H1 (cell line): ENCODE measurements around the gene SLC22A23. TPM values are rescaled to one million over a fixed set of nuclear protein-coding genes. Genes with fewer than 3 reads are reported as not detected.

ENCODE experiments used
- CTCF ChIA-PET: fragments of 300-600 bp; sonication (Branson Sonifier 250); formaldehyde crosslinking; loops from one replicate; lab custom pipeline; 2021; ENCODE audit not compliant: partially characterized antibody; lab: Charles Lee
- POLR2A ChIA-PET: fragments of 300-600 bp; sonication (Branson Sonifier 250); formaldehyde crosslinking; loops from one replicate; lab custom pipeline; 2021; ENCODE audit warnings: inconsistent platforms; ENCODE audit not compliant: partially characterized antibody; lab: Charles Lee
- DNase-seq, 2 experiments: peaks; one replicate each; pipeline versions ENCODE4 v3.0.0 to v3.0.0-alpha.2; 2010 to 2022; ENCODE audit warnings: low spot score in 2 of 2, low read depth in 1 of 2, mixed read lengths in 1 of 2
- FAIRE-seq: peaks from 2 replicates; lab custom pipeline; 2011; peaks lifted over from hg19 to GRCh38; lab: Jason Lieb, UNC
- H2AFZ ChIP-seq: 2 replicates; pipeline ENCODE4 v1.8.1; 2012; ENCODE audit warnings: low read length, inconsistent platforms
- H2AK5ac ChIP-seq: 2 replicates; pipeline ENCODE4 v1.6.1; 2013; ENCODE audit warnings: low read depth, low read length
- H2BK120ac ChIP-seq: replicated peaks from 2 replicates; pipeline ENCODE3; 2013; ENCODE audit warnings: low read depth, low read length, inconsistent platforms
- H2BK12ac ChIP-seq: 2 replicates; pipeline ENCODE4 v1.6.1; 2013; ENCODE audit warnings: low read depth, low read length
- H2BK15ac ChIP-seq: 2 replicates; pipeline ENCODE4 v1.6.1; 2013; ENCODE audit warnings: low read length
- H2BK20ac ChIP-seq: 2 replicates; pipeline ENCODE4 v1.6.1; 2013; ENCODE audit warnings: low read length
- H2BK5ac ChIP-seq: 2 replicates; pipeline ENCODE4 v1.6.1; 2013; ENCODE audit warnings: low read depth, low read length
- H3K14ac ChIP-seq: 2 replicates; pipeline ENCODE4 v1.6.1; 2013; ENCODE audit warnings: inconsistent platforms; ENCODE audit not compliant: insufficient read length
- H3K18ac ChIP-seq: 2 replicates; pipeline ENCODE4 v1.6.1; 2013; ENCODE audit warnings: low read length; ENCODE audit errors: extremely low read depth
- H3K23ac ChIP-seq: 2 replicates; pipeline ENCODE4 v1.6.1; 2013; ENCODE audit warnings: inconsistent platforms; ENCODE audit not compliant: insufficient read length
- H3K23me2 ChIP-seq: 2 replicates; pipeline ENCODE4 v1.6.1; 2013; ENCODE audit warnings: low read depth, low read length
- H3K27ac ChIP-seq: 2 replicates; pipeline ENCODE4 v1.6.1; 2011; ENCODE audit warnings: low read depth, low read length, inconsistent platforms
- H3K27me3 ChIP-seq, 4 experiments: replicated peaks in 1 of 4; 1 replicate in 1 of 4; 2 replicates in 3 of 4; pipeline versions ENCODE4 v1.6.1 to v1.8.1; 2011 to 2013; ENCODE audit warnings: low read length in 3 of 4, mild to moderate bottlenecking in 3 of 4, inconsistent platforms in 2 of 4, mixed read lengths in 2 of 4, moderate library complexity in 1 of 4; ENCODE audit not compliant: control insufficient read depth in 3 of 4, insufficient read depth in 3 of 4; ENCODE audit errors: extremely low read depth in 1 of 4
- H3K36me3 ChIP-seq, 4 experiments: 2 replicates each; pipeline versions ENCODE4 v1.6.1 to v1.8.1; 2011 to 2013; ENCODE audit warnings: mild to moderate bottlenecking in 4 of 4, low read length in 3 of 4, moderate library complexity in 2 of 4, control low read depth in 1 of 4, inconsistent platforms in 1 of 4; ENCODE audit not compliant: insufficient read depth in 4 of 4, control insufficient read depth in 2 of 4
- H3K4ac ChIP-seq: replicated peaks from 2 replicates; pipeline ENCODE3; 2013; ENCODE audit warnings: low read length, low read depth, mixed read lengths, inconsistent platforms; ENCODE audit not compliant: insufficient read length
- H3K4me1 ChIP-seq, 4 experiments: replicated peaks in 1 of 4; 1 replicate in 1 of 4; 2 replicates in 3 of 4; pipeline versions ENCODE4 v1.6.1 to v1.8.1; 2011 to 2013; ENCODE audit warnings: low read length in 3 of 4, inconsistent platforms in 2 of 4, mixed read lengths in 1 of 4; ENCODE audit not compliant: insufficient read depth in 4 of 4, control insufficient read depth in 3 of 4
- H3K4me2 ChIP-seq, 2 experiments: 2 replicates each; pipeline versions ENCODE4 v1.6.1 to v1.8.1; 2011 to 2013; ENCODE audit warnings: low read depth in 2 of 2, low read length in 2 of 2, control low read depth in 1 of 2, inconsistent platforms in 1 of 2, mild to moderate bottlenecking in 1 of 2; ENCODE audit not compliant: insufficient read depth in 1 of 2
- H3K4me3 ChIP-seq, 4 experiments: fragments of 200-600, 300-600 bp in 1 of 4; sonication (generic), shearing (Covaris generic), sonication (Bioruptor Twin) in 1 of 4; 2 replicates each; pipeline versions ENCODE4 v1.5.1 to v1.8.1; 2011 to 2016; ENCODE audit warnings: low read length in 4 of 4, low read depth in 3 of 4, control low read depth in 2 of 4, inconsistent platforms in 2 of 4, mild to moderate bottlenecking in 2 of 4, mixed read lengths in 1 of 4, moderate library complexity in 1 of 4; ENCODE audit not compliant: insufficient read depth in 2 of 4; ENCODE audit errors: extremely low read depth in 1 of 4
- H3K56ac ChIP-seq: replicated peaks from 2 replicates; pipeline ENCODE3; 2013; ENCODE audit warnings: low read depth, mild to moderate bottlenecking, mixed read lengths, low read length, inconsistent platforms; ENCODE audit not compliant: insufficient read length
- H3K79me1 ChIP-seq: 2 replicates; pipeline ENCODE4 v1.6.1; 2013; ENCODE audit warnings: low read depth, low read length, control low read depth
- H3K79me2 ChIP-seq, 2 experiments: 2 replicates each; pipeline versions ENCODE4 v1.6.1 to v1.8.1; 2012 to 2013; ENCODE audit warnings: low read length in 2 of 2, mild to moderate bottlenecking in 2 of 2, inconsistent platforms in 1 of 2; ENCODE audit not compliant: insufficient read depth in 2 of 2, control insufficient read depth in 1 of 2
- H3K9ac ChIP-seq, 4 experiments: replicated peaks in 1 of 4; 1 replicate in 1 of 4; 2 replicates in 3 of 4; pipeline versions ENCODE4 v1.6.1 to v1.8.1; 2011 to 2013; ENCODE audit warnings: low read depth in 3 of 4, low read length in 3 of 4, control low read depth in 2 of 4, mild to moderate bottlenecking in 2 of 4, moderate library complexity in 2 of 4, inconsistent platforms in 1 of 4; ENCODE audit errors: extremely low read depth in 1 of 4
- H3K9me3 ChIP-seq, 2 experiments: 2 replicates each; pipeline versions ENCODE4 v1.6.1 to v1.8.1; 2012 to 2013; ENCODE audit warnings: mild to moderate bottlenecking in 2 of 2, moderate library complexity in 2 of 2, control low read depth in 1 of 2, inconsistent platforms in 1 of 2, low read depth in 1 of 2, low read length in 1 of 2, mixed read lengths in 1 of 2; ENCODE audit not compliant: insufficient read depth in 2 of 2
- H4K20me1 ChIP-seq, 2 experiments: replicated peaks in 1 of 2; 2 replicates each; pipeline versions ENCODE3 to v1.8.1; 2011 to 2013; ENCODE audit warnings: inconsistent platforms in 2 of 2, low read length in 2 of 2, mild to moderate bottlenecking in 1 of 2; ENCODE audit not compliant: insufficient read depth in 2 of 2, control insufficient read depth in 1 of 2
- H4K5ac ChIP-seq: 2 replicates; pipeline ENCODE4 v1.6.1; 2013; ENCODE audit warnings: low read length, low read depth, mixed read lengths, inconsistent platforms; ENCODE audit not compliant: insufficient read length
- H4K8ac ChIP-seq: 2 replicates; pipeline ENCODE4 v1.8.0; 2013; ENCODE audit warnings: mild to moderate bottlenecking, moderate library complexity, low read length, inconsistent platforms; ENCODE audit not compliant: insufficient read depth; ENCODE audit errors: extremely low read depth
- H4K91ac ChIP-seq: replicated peaks from 2 replicates; pipeline ENCODE3; 2013; ENCODE audit warnings: low read length, mixed read lengths, inconsistent platforms; ENCODE audit not compliant: insufficient read length
- E2F6 ChIP-seq: IDR thresholded peaks from 2 replicates; pipeline ENCODE4 v1.6.1; 2012; ENCODE audit warnings: inconsistent platforms
- FOSL1 ChIP-seq: IDR thresholded peaks from 2 replicates; pipeline ENCODE4 v1.6.1; 2011; ENCODE audit warnings: mild to moderate bottlenecking, low read depth, low read length, moderate library complexity; ENCODE audit not compliant: insufficient read depth
- KDM5A ChIP-seq: fragments of 200-600 bp; IDR thresholded peaks from 2 replicates; pipeline ENCODE4 v1.7.1; 2012; ENCODE audit warnings: mild to moderate bottlenecking, low read length, inconsistent platforms, mixed read lengths
- MAX ChIP-seq: IDR thresholded peaks from 2 replicates; pipeline ENCODE4 v1.6.1; 2012; ENCODE audit warnings: inconsistent platforms
- POLR2A ChIP-seq, 2 experiments: IDR thresholded peaks; 1 replicate in 1 of 2; 2 replicates in 1 of 2; pipeline ENCODE4 v1.6.1; 2011; ENCODE audit warnings: low read depth in 2 of 2, low read length in 2 of 2, mild to moderate bottlenecking in 2 of 2; ENCODE audit errors: control extremely low read depth in 1 of 2
- RBBP5 ChIP-seq: IDR thresholded peaks from 2 replicates; pipeline ENCODE4 v1.7.1; 2012; ENCODE audit warnings: low read depth, mild to moderate bottlenecking, inconsistent platforms, low read length, moderate library complexity, borderline replicate concordance
- RXRA ChIP-seq: IDR thresholded peaks from 2 replicates; pipeline ENCODE4 v1.6.1; 2011; ENCODE audit warnings: low read depth, mild to moderate bottlenecking, low read length, moderate library complexity; ENCODE audit not compliant: insufficient read depth
- SAP30 ChIP-seq: fragments of 300-600 bp; sonication (generic); IDR thresholded peaks from 2 replicates; pipeline ENCODE4 v1.7.1; 2012; ENCODE audit warnings: low read length, moderate library complexity, mild to moderate bottlenecking, inconsistent platforms; ENCODE audit not compliant: insufficient read depth, insufficient replicate concordance
- SIRT6 ChIP-seq: IDR thresholded peaks from one replicate; pipeline ENCODE4 v1.7.1; 2012; ENCODE audit warnings: low read length, inconsistent platforms
- SIX5 ChIP-seq: IDR thresholded peaks from 2 replicates; pipeline ENCODE4 v1.6.1; 2011; ENCODE audit warnings: mild to moderate bottlenecking, low read depth, low read length
- TAF7 ChIP-seq: optimal IDR thresholded peaks from 2 replicates; pipeline ENCODE3; 2011; ENCODE audit warnings: low read depth, mild to moderate bottlenecking, inconsistent platforms, low read length, moderate library complexity, borderline replicate concordance
- TCF12 ChIP-seq: IDR thresholded peaks from 2 replicates; pipeline ENCODE4 v1.6.1; 2011; ENCODE audit warnings: low read depth, mild to moderate bottlenecking, low read length
- WGBS, 2 experiments: shearing (Covaris generic) in 1 of 2; methylation state at CpG; one replicate each; pipeline versions ENCODE4 v1.1.6 to v1.1.7; 2013 to 2015; ENCODE audit warnings: low lambda C conversion rate in 2 of 2, mixed read lengths in 2 of 2, inconsistent platforms in 1 of 2, low coverage in 1 of 2, missing lambda C conversion rate in 1 of 2; ENCODE audit not compliant: insufficient replicate concordance in 2 of 2, insufficient coverage in 1 of 2, insufficient read length in 1 of 2; ENCODE audit errors: extremely low coverage in 1 of 2, missing lambda C conversion rate in 1 of 2; 5-methylcytosine and 5-hydroxymethylcytosine counted together
- polyA plus RNA-seq, 7 experiments: library from polyadenylated mRNA; depleted of rRNA in 3 of 7; stranded (reverse) in 5 of 7; unstranded in 2 of 7; fragments of >200 nt in 5 of 7; fragments of 200-250 nt in 2 of 7; gene quantifications; 1 replicate in 5 of 7; 2 replicates in 1 of 7; 4 replicates in 1 of 7; pipeline versions ENCODE4 v1.2.1 to v1.2.3, GENCODE V29; 2011 to 2013; ENCODE audit warnings: missing spikeins in 2 of 7, mixed read lengths in 2 of 7
- total RNA-seq: library from RNA; stranded (reverse); fragmentation: NEBNext Ultra II Directional; extraction: Animal tissue kit (Norgen Biotek cat#: 25700); gene quantifications from 2 replicates; pipeline ENCODE4 v1.2.1, GENCODE V29; 2021

The SLC22A23 gene
- total and polyA plus RNA-seq, 2 of the 8 experiments (the other 6 are each of a cell fraction or from before 2014, with no cell fraction given) = 9.9 to 38.4 TPM

- Histone ChIP-seq H3K79me2 (peaks cover 9 to 84% of the 10 kb centered on the region in 2 experiments), H2BK15ac (no peak overlapping the region), H3K9me3 (peaks cover 0 to 3% of the 10 kb centered on the region in 2 experiments; a peak in 2 of 4 replicates), H3K23me2 (no peaks in the 10 kb centered on the region), H3K18ac (no peak overlapping the region), H4K20me1 (no peaks in the 10 kb centered on the region), H3K79me1 (peaks cover 4% of the 10 kb centered on the region; the same call in 1 of the 2 replicates), H3K56ac (no peak overlapping the region), H3K27ac (no peak overlapping the region; the same call in 1 of the 2 replicates), H3K23ac (no peak overlapping the region), H3K4me1 (peaks cover 2 to 10% (median 8%) of the 10 kb centered on the region in 4 experiments; a peak in 6 of 7 replicates), H2BK5ac (no peak overlapping the region), H4K8ac (no peak overlapping the region), H3K9ac (no peak overlapping the region), H2BK12ac (no peak overlapping the region), H4K91ac (no peak overlapping the region), H3K14ac (no peak overlapping the region), H4K5ac (no peak overlapping the region), H2BK120ac (no peak overlapping the region), H3K4me3 (no peak overlapping the region), H3K36me3 (no peaks in the 10 kb centered on the region), H3K4me2 (no peak overlapping the region), H3K27me3 (no peaks in the 10 kb centered on the region), H2AK5ac (no peak overlapping the region), H3K4ac (no peak overlapping the region), H2AFZ (no peak overlapping the region), H2BK20ac (no peak overlapping the region)
- ChIA-PET CTCF (interaction anchor here (0.8 to 4.2 kb wide), 11 partner anchors 10 to 103 kb away, joined by 3 to 31 read pairs (median 3); no protein-coding TSS in a partner anchor), POLR2A (no interaction called here)
- FAIRE-seq = no peak
- DNase-seq = no peak
- 89% methylated on average over 8 of the region's 8 CpGs; no CpG with 5 or more reads in 1 of the 2 experiments for WGBS, 2 experiments
- TF ChIP-seq E2F6 (no peak), TAF7 (no peak), POLR2A (IDR thresholded peaks at IDR 0.05; ENCODE audit: control extremely low read depth in 1 of 2, low read depth in 2 of 2, low read length in 2 of 2) (no peak), SAP30 (no peak), RBBP5 (no peak), SIRT6 (no peak), TCF12 (no peak), SIX5 (no peak), KDM5A (no peak), FOSL1 (no peak), MAX (no peak), RXRA (no peak)
Observed at GRCh38 chr6:3442431-3443220, 14.2 kb downstream of the SLC22A23 start.
